BLaER1 treated with 17β-estradiol and CSF1 and Interleukin-3, amounts not matched to agents 10 nM and 100 nM (cell line): ENCODE data around the gene TSGA10.

Experiments
- H3K27ac ChIP-seq, 11 experiments: shearing (Covaris generic); formaldehyde crosslinking; 2 replicates each; pipeline ENCODE4 v1.8.1; 2022
- H3K27me3 ChIP-seq, 11 experiments: shearing (Covaris generic); formaldehyde crosslinking; 2 replicates each; pipeline ENCODE4 v1.8.1; 2022
- H3K36me3 ChIP-seq, 11 experiments: shearing (Covaris generic); formaldehyde crosslinking; 2 replicates each; pipeline ENCODE4 v1.8.1; 2022
- H3K4me1 ChIP-seq, 10 experiments: shearing (Covaris generic); formaldehyde crosslinking; 2 replicates each; pipeline ENCODE4 v1.8.1; 2022
- H3K4me2 ChIP-seq, 11 experiments: shearing (Covaris generic); formaldehyde crosslinking; 2 replicates each; pipeline ENCODE4 v1.8.1; 2022
- H3K4me3 ChIP-seq, 10 experiments: shearing (Covaris generic); formaldehyde crosslinking; 2 replicates each; pipeline ENCODE4 v1.8.1; 2022
- H3K9ac ChIP-seq, 11 experiments: shearing (Covaris generic); formaldehyde crosslinking; 2 replicates each; pipeline ENCODE4 v1.8.1; 2022
- H3K9me3 ChIP-seq, 11 experiments: shearing (Covaris generic); formaldehyde crosslinking; replicated peaks in 1 of 11; 2 replicates each; pipeline ENCODE4 v1.8.1; 2022
- H4K20me1 ChIP-seq, 11 experiments: shearing (Covaris generic); formaldehyde crosslinking; 2 replicates each; pipeline ENCODE4 v1.8.1; 2022
- Cebpa-rat ChIP-seq, 11 experiments: shearing (Covaris generic); IDR thresholded peaks; 2 replicates each; pipeline ENCODE4 v1.8.1; 2022

The TSGA10 gene

GRCh38 chr2:98948956-98949739 lies 205.6 kb downstream of the TSGA10 start:
- H3K4me2 ChIP-seq = no peak overlapping the region
- H4K20me1 ChIP-seq = no peaks in the 10 kb centered on the region
- H3K9ac ChIP-seq = no peak overlapping the region
- H3K27me3 ChIP-seq = no peaks in the 10 kb centered on the region
- H3K27ac ChIP-seq = no peak overlapping the region
- TF ChIP-seq Cebpa-rat (IDR thresholded peaks at IDR 0.05) = no peak
- H3K36me3 ChIP-seq = no peaks in the 10 kb centered on the region
- H3K9me3 ChIP-seq = no peaks in the 10 kb centered on the region
- H3K4me1 ChIP-seq = no peaks in the 10 kb centered on the region
- H3K4me3 ChIP-seq = no peak overlapping the region

- H3K27ac ChIP-seq = no peak overlapping the region
- H3K9me3 ChIP-seq = no peaks in the 10 kb centered on the region
- no peak overlapping the region for H3K9ac ChIP-seq
- H3K4me1 ChIP-seq = no peaks in the 10 kb centered on the region
- H4K20me1 ChIP-seq = no peaks in the 10 kb centered on the region
- no peak overlapping the region for H3K4me3 ChIP-seq
- no peaks in the 10 kb centered on the region for H3K36me3 ChIP-seq
- H3K4me2 ChIP-seq = no peak overlapping the region
- no peak for TF ChIP-seq Cebpa-rat (IDR thresholded peaks at IDR 0.05)
- H3K27me3 ChIP-seq = no peaks in the 10 kb centered on the region
These were observed 207.2 kb downstream of the TSGA10 start for GRCh38 chr2:98947554-98947953.
